Body of pancreas (tissue), 4 donors: ENCODE results near the gene UMODL1. TPM values are rescaled to one million over a fixed set of nuclear protein-coding genes. Genes with fewer than 3 reads are reported as not detected.

Experiments
- ATAC-seq: fragments of 150-250 bp; one replicate; pipeline ENCODE4 v1.9.1; 2016
- DNase-seq, 4 donors: peaks; one replicate each; pipeline ENCODE4 v3.0.0-alpha.2; 2019
- H3K27ac ChIP-seq, 4 donors: fragments of 200-600 bp; sonication (generic); 1 replicate in 3 of 4; 2 replicates in 1 of 4; pipeline versions ENCODE4 v1.5.1 to v1.6.1; 2016 to 2019; ENCODE audit warnings: mild to moderate bottlenecking in 1 of 4, mixed read lengths in 1 of 4, moderate library complexity in 1 of 4
- H3K27me3 ChIP-seq, 2 donors: fragments of 200-600 bp; sonication (generic); one replicate each; pipeline ENCODE4 v1.6.0; 2016; ENCODE audit warnings: mild to moderate bottlenecking in 1 of 2
- H3K36me3 ChIP-seq, 2 donors: fragments of 200-600 bp; sonication (generic); replicated peaks in 1 of 2; 2 replicates each; pipeline ENCODE4 v1.5.1; 2016; ENCODE audit warnings: low read depth in 2 of 2; ENCODE audit not compliant: insufficient read depth in 1 of 2
- H3K4me1 ChIP-seq: fragments of 200-600 bp; sonication (generic); one replicate; pipeline ENCODE4 v1.6.0; 2016
- H3K4me3 ChIP-seq, 2 donors: fragments of 200-600 bp; sonication (generic); 1 replicate in 1 of 2; 2 replicates in 1 of 2; pipeline ENCODE4 v1.5.1; 2016 to 2019
- H3K9me3 ChIP-seq, 3 donors: fragments of 200-600 bp; sonication (generic); 1 replicate in 2 of 3; 2 replicates in 1 of 3; pipeline ENCODE4 v1.5.1; 2016
- POLR2A ChIP-seq, 3 donors: fragments of 450-650 bp; IDR thresholded peaks; one replicate each; pipeline ENCODE4 v1.6.1; 2016; ENCODE audit warnings: antibody characterized with exemption in 3 of 3, mild to moderate bottlenecking in 2 of 3
- WGBS, 2 donors: methylation state at CpG; one replicate each; pipeline ENCODE4 v1.1.5; 2017; 5-methylcytosine and 5-hydroxymethylcytosine counted together
- intact Hi-C: fragments of 100-400 bp; cut with DNase I; formaldehyde crosslinking; loops from one replicate; pipeline ENCODE4 v1.15.1; 2023
- total RNA-seq, 2 donors: library from RNA; depleted of rRNA; stranded (reverse); fragments of >200 nt; gene quantifications; one replicate each; pipeline ENCODE4 v1.1.0, GENCODE V29; 2016
- TF ChIP-seq, protein P1 (sequence below), 7 experiments: fragments of 450-650 bp in 4 of 7; fragments of 200-600 bp in 3 of 7; sonication (generic) in 3 of 7; IDR thresholded peaks; one replicate each; pipeline ENCODE4 v1.5.1; 2016 to 2019; ENCODE audit warnings: antibody characterized with exemption in 7 of 7

UMODL1 gene
- total RNA-seq, 2 donors from 2014 or later, result not detected

DNA sequence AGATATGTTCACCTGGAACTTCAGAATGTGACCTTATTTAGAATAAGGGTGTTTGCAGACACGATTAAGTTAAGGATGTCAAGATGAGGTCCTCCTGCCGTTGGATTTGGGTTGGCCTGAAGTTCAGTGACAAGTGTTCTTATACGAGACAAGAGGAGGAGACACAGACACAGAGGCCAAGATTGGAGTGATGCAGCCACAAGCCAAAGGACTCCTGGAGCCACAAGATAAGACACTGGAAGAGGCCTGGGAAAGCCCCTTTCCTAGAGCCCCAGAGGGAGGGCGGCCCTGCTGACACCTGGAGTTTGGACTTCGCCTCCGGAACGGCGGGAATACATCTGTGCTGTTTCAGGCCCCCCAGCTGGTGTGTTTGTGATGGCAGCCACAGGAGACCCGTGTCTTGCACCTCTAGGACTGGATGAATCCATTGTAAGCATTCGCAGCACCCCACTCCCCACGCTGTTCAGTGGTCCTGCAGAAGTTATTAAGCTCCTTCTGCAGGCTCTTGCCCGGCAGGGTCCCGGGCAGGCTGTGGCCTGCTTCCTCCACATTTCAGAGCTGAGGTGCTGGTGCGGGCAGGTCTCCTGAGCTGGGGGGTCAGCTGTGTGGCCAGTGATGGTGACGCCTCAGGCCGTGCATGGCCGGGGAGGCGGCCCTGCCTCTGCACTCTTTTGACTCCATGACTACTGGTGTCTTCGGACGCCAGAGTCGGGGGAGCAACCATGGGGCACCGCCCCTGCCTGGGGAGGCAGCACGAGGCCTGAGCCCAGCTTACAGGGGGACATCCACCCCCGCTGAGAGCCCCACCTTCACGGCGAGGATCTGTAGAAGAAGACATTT lies 34.6 kb downstream of the UMODL1 start:
- Histone ChIP-seq H3K9me3 (no peaks in the 10 kb centered on the region), H3K4me3 (no peak overlapping the region), H3K27ac (no peak overlapping the region), H3K4me1 (peaks cover 21% of the 10 kb centered on the region), H3K36me3 (no peaks in the 10 kb centered on the region), H3K27me3 (no peaks in the 10 kb centered on the region)
- intact Hi-C loops, result loop anchor here (10.0 kb wide), 1 partner anchor 91 kb away; the partner anchor contains the start of gene ZBTB21
- 89 to 91% methylated on average over 16 to 26 of the region's 26 CpGs for WGBS, 2 donors
- TF ChIP-seq, protein P1, sequence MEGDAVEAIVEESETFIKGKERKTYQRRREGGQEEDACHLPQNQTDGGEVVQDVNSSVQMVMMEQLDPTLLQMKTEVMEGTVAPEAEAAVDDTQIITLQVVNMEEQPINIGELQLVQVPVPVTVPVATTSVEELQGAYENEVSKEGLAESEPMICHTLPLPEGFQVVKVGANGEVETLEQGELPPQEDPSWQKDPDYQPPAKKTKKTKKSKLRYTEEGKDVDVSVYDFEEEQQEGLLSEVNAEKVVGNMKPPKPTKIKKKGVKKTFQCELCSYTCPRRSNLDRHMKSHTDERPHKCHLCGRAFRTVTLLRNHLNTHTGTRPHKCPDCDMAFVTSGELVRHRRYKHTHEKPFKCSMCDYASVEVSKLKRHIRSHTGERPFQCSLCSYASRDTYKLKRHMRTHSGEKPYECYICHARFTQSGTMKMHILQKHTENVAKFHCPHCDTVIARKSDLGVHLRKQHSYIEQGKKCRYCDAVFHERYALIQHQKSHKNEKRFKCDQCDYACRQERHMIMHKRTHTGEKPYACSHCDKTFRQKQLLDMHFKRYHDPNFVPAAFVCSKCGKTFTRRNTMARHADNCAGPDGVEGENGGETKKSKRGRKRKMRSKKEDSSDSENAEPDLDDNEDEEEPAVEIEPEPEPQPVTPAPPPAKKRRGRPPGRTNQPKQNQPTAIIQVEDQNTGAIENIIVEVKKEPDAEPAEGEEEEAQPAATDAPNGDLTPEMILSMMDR (IDR thresholded peaks at IDR 0.05), result no peak
- TF ChIP-seq POLR2A (IDR thresholded peaks at IDR 0.05), result no peak
- ATAC-seq (no peak), DNase-seq (no peak)

DNA sequence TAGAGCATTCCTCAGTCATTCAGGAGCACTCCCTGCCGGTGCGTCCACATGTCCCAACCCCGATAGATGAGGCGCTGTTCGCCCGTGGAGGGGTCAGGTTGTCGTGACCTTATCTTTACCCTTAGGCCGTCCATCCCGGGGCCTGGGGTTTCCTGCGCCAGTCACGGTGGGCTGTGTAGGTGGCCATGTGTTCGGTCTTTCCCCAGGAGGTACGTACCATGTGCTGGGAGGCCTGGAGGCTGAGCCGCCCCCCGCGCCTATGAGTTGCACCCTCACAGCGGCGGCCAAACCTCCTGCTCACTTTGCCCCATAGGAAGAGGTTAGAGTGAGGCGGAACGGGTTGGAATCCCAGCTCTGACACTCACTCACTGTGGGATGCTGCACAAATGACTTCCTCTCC lies 35.3 kb downstream of the UMODL1 start:
- H3K27me3 ChIP-seq, result no peaks in the 10 kb centered on the region
- TF ChIP-seq, protein P1 (IDR thresholded peaks at IDR 0.05), result no peak
- no peak for TF ChIP-seq POLR2A (IDR thresholded peaks at IDR 0.05)
- H3K9me3 ChIP-seq, result no peaks in the 10 kb centered on the region
- no peak overlapping the region for H3K27ac ChIP-seq
- intact Hi-C loops, result loop anchor here (10.0 kb wide), 1 partner anchor 92 kb away; the partner anchor contains the start of gene ZBTB21
- no peaks in the 10 kb centered on the region for H3K36me3 ChIP-seq
- no peak overlapping the region for H3K4me3 ChIP-seq
- peaks cover 21% of the 10 kb centered on the region for H3K4me1 ChIP-seq
- ATAC-seq, result no peak
- WGBS, 2 donors, result 86 to 88% methylated on average over 20 of the region's 20 CpGs
- DNase-seq, result no peak

DNA sequence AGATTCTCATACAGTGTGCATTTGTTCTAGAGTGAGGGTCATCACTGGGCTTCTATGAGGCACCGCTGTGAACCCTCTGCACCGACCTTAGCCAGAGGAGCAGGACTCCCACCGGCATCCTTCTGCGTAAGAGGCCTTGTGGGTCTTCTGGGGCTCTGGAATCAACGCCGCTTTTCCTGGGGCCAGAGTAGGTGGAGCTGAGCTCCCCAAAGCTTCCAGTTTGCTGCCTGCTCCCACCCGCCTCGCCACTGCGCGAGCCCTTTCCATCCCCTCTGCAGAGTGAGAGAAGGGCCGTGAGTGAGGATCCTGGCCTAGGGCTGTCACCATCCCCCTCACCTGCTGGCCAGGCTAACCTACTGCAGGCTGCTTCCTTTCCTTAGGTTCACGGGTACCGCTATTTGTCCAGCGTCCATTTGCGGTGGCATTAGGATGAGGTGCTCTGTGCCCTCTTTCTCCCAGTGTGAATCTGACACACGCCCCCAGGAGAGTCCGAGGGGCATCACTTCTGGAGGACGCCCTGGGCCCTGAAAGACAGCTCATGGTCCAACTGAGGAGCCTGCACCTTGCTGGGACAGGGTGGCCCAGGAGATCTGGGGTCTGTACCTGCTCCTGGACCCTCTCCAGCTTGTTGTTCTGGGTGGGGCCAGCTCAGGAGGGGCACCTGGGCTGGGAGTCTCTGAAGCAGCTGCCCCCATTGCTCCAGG lies 36.2 kb downstream of the UMODL1 start:
- no peak for DNase-seq

DNA sequence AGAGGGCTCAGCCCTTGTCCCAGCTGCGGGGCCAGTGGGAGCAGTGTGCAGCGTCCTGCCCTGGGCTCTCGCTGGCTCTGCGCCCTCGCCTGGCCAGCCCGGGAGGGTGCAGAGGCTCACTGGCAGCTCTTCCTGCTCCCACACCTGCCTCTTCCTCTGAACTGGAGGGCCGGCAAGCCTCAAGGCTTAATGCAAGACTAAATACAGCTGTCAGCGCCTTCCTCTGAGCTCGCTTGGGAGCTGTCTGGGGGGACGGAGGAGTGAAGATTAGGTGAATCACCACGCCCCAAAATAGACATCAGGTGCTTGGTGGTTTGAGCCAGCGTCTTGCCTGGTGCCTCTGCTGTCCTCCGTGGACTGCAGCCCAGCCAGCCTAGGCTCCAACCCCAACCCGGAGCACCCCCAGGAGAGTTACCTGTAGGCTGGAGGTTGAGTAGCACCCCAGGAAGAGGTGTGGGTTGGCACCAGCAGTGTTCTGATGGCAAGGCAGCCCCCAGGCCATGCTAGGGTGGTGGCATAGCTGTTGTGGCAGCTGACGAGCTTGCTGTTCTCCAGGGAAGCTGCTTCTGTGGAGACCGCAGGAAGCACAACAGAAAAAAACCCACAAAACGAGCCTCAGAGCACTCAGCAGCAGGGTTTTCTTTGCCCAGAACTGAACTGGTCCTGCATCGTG lies 36.9 kb downstream of the UMODL1 start:
- H3K27ac ChIP-seq, result no peak overlapping the region
- ATAC-seq (peak; percentile 80), DNase-seq (peak; percentile 63 to 87 (median 75))
- no peaks in the 10 kb centered on the region for H3K27me3 ChIP-seq
- H3K9me3 ChIP-seq, result no peaks in the 10 kb centered on the region
- no peaks in the 10 kb centered on the region for H3K36me3 ChIP-seq
- 21 to 52% methylated on average over 12 to 18 of the region's 18 CpGs for WGBS, 2 donors
- H3K4me1 ChIP-seq, result peaks cover 12% of the 10 kb centered on the region
- TF ChIP-seq, protein P1 (IDR thresholded peaks at IDR 0.05), result peak; percentile 53 to 90 (median 68)
- TF ChIP-seq POLR2A (IDR thresholded peaks at IDR 0.05), result no peak
- H3K4me3 ChIP-seq, result no peak overlapping the region
- intact Hi-C loops, result loop anchor here (10.0 kb wide), 1 partner anchor 93 kb away; the partner anchor contains the start of gene ZBTB21

More for the DNA sequence above, 36.2 kb downstream of the UMODL1 start:
- intact Hi-C loops, result loop anchor here (10.0 kb wide), 1 partner anchor 93 kb away; the partner anchor contains the start of gene ZBTB21
- TF ChIP-seq, protein P1 (IDR thresholded peaks at IDR 0.05), result no peak
- no peaks in the 10 kb centered on the region for H3K36me3 ChIP-seq
- WGBS, 2 donors, result 78 to 92% methylated on average over 9 to 18 of the region's 18 CpGs
- H3K27me3 ChIP-seq, result no peaks in the 10 kb centered on the region
- H3K27ac ChIP-seq, result no peak overlapping the region
- H3K4me3 ChIP-seq, result no peak overlapping the region
- H3K9me3 ChIP-seq, result no peaks in the 10 kb centered on the region
- peak; percentile 4 for ATAC-seq
- peaks cover 19% of the 10 kb centered on the region for H3K4me1 ChIP-seq
